Measurements from ENCODE around the gene DHRS4L2.

The DHRS4L2 gene

GRCh38 chr14:24053548-24054323, 65.0 kb downstream of the DHRS4L2 start:
- no peak for DNase-seq (ENCODE audit: low read depth in 3 of 3)

- DNase-seq (ENCODE audit: low read depth in 3 of 3) = no peak
These were observed 65.6 kb downstream of the DHRS4L2 start for GRCh38 chr14:24054324-24054641.

GRCh38 chr14:24054646-24055045, 65.9 kb downstream of the DHRS4L2 start:
- DNase-seq (ENCODE audit: low read depth in 3 of 3) = no peak
